GM12891 (cell line): ENCODE results near the gene BPIFB4.

Experiments
- PAX5 ChIP-seq: IDR thresholded peaks from 2 replicates; pipeline ENCODE4 v1.6.1; 2011; ENCODE audit warnings: low read length, moderate library complexity, mild to moderate bottlenecking; ENCODE audit not compliant: insufficient read depth, severe bottlenecking
- POLR2A ChIP-seq: IDR thresholded peaks from 2 replicates; pipeline ENCODE4 v1.6.1; 2011; ENCODE audit warnings: low read depth, low read length, control low read depth
- POLR2AphosphoS5 ChIP-seq: IDR thresholded peaks from 2 replicates; pipeline ENCODE4 v1.6.1; 2011; ENCODE audit warnings: low read depth, low read length, control low read depth
- POU2F2 ChIP-seq: IDR thresholded peaks from 2 replicates; pipeline ENCODE4 v1.6.1; 2011; ENCODE audit warnings: low read depth, mild to moderate bottlenecking, control low read depth, low read length, moderate library complexity
- SPI1 ChIP-seq: IDR thresholded peaks from 2 replicates; pipeline ENCODE4 v1.6.1; 2011; ENCODE audit warnings: low read depth, low read length, control low read depth
- TAF1 ChIP-seq: IDR thresholded peaks from 2 replicates; pipeline ENCODE4 v1.6.1; 2011; ENCODE audit warnings: low read depth, low read length, control low read depth

DNA sequence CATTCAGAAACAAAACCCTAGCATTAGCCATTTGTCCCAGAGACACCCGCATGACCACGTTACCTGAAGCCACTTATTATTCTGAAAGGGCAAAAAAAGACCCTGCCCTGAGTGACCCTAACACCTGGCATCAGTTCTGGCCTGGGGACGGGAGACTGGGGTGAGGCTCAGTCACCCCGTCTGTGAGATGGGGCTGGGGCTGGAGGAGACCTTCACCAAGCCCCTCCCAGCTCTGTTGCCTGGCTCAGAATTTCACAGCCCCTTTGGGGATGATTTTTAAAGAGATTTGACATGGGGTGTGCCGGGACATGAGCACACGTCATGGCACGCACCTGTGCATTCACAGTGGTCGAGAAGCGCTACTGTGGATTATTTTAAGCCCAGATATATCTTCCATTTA is 49.4 kb upstream of the BPIFB4 start:
- TF ChIP-seq POLR2A, result no peak
- no peak for TF ChIP-seq POLR2AphosphoS5
- no peak for TF ChIP-seq POU2F2
- TF ChIP-seq TAF1, result no peak
- no peak for TF ChIP-seq SPI1
- TF ChIP-seq PAX5, result no peak
